ENCODE results near the gene ATP8A2.
"Not testable (repeated sequence)": the region's sequence is repeated elsewhere in the genome, so short reads cannot be mapped to it uniquely, and the experiment has no call there.

Gene ATP8A2

DNA sequence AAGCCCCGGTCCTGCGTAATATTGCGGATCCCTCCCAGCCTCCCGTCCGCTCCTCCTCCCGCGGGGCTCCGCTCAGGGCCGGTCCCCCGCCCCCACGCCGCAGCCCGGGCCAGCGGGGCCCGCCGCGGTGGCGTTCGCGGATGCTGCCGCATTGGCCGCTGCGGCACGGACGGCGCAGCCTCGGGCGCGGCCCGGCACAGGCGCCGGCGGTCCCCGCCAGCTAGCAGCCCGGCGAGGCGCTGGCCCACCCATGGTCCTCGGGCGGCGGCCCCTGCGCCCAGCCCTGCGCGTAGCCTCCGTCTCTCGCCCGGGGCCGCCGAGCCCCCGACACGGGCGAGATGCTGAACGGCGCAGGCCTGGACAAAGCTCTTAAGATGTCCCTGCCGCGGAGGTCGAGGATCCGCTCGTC is at the start of gene ATP8A2:
ATP8A2 (plus strand) TSS at position 100 of the 409 bp plus-strand sequence; CDS start at position 339, 239 bp downstream.
- no peak for DNase-seq

DNA sequence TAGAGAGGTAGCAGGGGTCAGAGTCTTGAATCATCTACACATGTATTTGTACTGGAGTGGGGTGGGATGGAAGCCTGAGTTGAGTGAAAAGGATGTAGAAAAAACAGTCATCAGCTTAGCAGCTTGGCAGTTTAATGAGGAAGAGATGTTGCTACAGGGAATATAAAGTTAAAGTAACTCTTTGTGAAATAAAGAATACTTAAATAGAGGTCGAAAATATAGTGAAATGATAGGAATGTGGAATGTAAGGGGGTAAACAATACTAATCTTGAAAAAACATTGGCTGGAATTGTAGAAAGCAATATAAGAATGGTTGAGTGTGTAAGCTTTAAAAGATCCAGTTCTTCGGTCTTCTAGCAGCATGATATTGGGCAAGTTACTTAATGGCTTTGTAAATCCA is 47.7 kb upstream of the ATP8A2 start:
- DNase-seq: no peak

DNA sequence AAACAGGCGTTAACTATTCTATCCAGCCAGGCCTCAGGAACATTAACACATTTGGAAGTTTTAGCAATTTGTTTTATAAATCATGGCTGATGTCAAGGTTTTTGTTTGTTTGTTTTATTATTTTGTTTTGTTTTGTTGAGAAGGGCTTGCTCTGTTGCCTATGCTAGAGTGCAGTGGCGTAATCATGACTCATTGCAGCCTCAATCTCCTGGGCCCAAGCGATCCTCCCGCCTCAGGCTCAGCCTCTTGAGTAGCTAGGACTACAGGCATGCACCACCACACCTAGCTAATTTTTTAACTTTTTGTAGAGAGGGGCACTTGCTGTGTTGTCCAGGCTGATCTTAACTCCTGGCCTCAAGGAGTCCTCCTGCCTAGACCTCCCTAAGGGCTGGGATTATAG is 42.1 kb upstream of the ATP8A2 start:
- DNase-seq: no peak

DNA sequence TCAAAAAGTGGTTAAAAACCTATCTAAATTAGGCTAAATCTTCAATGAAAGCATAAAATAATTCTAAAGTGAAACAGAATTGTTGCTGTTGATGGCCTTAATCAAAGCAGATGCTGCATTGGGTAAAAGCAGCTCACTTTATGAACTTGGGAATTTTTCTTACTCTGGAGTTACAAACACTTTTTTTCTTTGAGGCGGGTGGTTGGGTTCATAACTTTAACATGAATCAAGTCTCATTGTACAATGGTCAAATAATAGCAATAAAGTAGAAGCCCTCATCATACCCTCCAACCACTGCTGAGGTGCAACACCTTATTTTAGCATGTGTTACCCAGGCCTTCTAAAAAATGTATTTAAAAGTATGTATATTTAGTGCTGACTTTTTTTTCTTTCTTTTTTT is 41.2 kb upstream of the ATP8A2 start:
- DNase-seq: no peak

DNA sequence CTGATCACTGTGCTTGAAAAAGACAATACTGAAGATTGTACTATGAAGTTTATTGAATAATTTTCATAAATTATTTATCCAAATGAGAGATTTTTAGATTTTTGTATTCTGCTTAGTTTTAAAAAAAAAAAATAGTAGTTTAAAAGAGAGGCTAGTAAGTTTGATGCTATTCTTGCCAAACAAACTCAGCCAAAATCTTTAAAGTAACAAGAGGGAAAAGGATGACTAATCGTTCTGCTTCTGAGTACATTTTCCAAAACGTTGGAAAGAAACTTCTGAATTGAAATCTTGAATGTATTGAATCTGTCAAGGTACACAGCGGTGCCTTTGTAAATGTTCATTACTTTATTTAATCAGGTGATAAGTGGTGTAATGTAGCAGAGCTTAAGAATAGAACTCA is 35.9 kb upstream of the ATP8A2 start:
- no peak for DNase-seq

DNA sequence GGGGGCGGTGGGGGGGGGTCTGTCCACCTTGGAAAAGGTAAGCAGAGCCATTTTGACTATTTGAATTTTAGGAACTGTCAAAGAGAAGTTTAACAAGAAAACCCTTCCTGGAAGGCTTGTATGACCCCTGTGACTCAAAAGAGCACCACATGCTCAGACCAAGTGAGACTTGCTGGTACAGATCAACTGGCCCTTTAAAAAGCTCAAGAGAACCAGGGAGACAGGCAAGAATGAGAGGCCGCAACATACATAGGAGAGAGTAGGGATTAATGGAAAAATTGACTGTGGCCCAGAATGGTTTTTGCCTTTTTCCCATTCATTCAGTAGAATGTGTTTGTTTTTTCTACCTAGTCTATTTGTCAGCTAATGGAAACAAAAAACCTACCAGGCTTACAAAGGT is 26.2 kb upstream of the ATP8A2 start:
- no peak for DNase-seq

DNA sequence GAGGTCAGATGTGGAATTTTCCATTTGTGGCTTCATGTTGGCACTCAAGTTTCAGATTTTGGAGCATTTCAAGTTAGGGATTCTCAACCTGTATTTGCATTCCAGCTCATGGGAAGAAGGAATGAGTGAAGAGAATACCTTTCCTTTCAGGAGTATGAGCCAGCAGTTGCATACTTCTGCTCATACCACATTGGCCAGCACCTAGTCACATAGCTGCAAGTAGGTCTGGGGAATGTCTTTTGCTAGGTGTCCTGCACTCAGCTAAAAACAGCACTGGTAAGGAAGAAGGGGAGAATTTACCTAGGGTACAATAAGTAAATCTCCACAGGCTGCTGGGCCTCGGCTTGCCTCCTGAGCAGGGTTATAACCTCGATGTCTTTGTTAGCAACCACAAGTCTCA is 24.6 kb upstream of the ATP8A2 start:
- DNase-seq: no peak

DNA sequence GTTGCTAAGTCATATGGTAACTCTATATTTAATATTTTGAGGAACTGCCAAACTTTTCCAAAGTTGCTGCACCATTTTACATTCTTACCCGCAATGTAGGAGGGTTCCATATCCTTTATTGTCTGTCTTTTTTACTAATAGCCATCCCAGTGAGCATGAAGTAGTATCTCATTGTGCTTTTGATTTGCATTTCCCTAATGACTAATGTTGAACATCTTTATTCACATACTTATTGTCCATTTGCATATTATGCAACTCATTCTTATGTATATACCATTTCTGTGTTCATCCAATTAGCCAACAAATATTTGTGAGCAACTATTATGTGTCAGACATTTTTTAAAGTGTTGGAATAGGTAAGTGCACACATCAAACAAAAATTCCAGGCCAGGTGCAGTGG is 20.4 kb upstream of the ATP8A2 start:
- DNase-seq: no peak

DNA sequence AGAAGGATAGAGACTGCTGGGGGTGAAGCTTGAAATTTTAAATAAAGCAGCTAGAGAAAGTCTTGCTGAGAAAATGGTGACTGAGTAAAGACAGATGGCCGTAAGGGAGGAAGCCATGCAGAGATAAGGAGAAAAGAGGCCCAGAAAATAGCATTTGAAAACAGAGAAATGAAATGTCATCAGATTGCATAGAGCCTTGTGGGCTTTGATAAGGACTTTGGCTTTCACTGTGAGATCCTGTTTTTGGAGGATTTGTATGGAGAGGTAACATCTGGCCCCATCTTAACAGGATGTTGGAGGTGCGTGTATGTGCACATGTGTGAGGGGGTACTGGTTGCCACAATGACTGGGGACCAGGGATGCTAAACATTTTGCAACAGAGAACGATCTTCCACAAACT is 19.5 kb upstream of the ATP8A2 start:
- no peak for DNase-seq

DNA sequence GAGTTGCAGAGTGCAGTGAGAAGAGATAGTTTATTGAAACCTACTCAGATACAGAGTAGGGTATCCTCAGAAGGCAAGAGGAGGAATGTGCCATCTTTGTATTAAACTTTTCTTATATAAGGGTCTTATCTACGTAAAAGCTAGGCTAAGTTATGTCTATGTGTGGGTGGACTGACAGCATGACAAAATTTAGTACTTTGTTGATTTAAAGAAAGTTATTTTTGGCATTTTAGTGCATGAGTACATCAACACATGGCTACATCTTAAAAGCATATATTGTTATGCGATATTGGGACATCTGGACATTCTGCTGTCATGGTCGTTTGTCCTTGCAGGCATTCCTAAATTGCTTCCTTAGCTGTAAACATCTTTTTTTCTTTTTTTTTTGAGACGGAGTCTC is 19.0 kb upstream of the ATP8A2 start:
- DNase-seq: no peak

DNA sequence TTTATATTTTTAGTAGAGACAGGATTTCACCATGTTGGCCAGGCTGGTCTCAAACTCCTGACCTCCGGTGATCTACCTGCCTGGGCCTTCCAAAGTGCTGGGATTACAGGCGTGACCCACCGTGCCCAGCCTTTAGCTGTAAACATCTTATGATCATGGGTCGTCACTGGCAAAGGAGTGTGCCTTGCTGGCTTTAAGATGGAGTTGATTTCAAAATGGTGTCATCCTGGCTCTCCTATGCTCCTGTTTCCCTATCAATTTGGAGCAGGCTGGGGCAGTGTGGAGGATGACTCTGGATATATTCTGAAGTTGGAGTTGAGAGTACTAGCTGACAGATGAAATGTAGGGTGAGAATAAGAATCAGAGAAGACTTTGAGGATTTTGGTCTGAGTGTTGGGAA is 18.4 kb upstream of the ATP8A2 start:
- DNase-seq: no peak

DNA sequence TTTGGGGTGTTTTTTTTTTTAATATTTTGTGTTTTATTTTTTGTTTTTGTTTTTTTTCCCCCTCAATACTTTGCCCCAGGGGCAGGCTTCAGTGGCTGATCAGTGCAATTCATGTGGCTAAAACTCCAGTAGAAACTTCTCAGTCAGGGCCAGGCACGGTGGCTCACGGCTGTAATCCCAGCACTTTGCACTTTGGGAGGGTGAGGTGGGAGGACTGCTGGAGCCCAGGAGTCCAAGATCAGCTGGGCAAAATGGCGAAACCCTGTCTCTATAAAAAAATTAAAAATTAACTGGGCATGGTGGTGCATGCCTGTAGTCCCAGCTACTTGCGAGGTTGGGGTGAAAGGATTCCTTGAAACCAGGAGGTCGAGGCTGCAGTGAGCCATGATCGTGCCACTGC is 17.4 kb upstream of the ATP8A2 start:
- no peak for DNase-seq

DNA sequence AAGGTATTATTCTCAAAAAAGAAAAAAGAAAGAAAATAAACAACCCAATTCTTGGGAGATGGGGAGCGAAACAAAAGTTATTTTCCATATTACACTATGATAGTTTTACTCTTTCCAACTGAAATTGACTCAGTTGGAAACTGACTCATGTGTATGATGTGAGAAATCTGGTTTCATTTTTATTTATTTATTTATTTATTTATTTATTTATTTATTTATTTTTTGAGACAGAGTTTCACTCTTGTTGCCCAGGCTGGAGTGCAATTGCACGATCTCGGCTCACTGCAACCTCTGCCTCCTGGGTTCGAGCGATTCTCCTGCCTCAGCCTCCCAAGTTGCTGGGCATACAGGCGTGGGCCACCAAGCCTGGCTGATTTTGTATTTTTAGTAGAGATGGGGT is 11.3 kb upstream of the ATP8A2 start:
- not testable (repeated sequence) for DNase-seq

DNA sequence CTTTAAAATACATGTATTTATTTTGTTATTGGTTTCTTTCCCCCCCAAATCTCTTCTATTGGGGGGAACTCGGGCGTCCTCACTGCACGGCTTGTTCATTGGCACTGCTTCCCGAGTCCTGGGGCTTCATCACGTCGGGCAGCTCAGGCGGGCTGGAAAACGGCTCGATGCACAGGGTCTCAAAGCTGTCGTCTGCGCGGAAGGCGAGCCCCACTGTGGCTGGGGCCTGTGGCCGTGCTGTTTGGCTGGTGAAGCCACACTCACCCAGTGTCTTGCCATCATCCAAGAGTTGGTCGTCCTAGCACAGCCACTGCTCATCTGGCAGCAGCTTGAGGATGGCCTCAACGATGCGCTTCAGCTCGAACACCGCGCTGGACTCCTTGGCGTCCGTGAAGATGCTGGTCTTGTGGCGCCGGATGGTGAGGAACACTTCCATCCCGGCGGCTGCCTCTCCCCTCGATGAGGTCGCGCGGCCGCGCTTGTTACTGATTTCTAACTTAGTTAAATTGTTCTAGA is 6.0 kb upstream of the ATP8A2 start:
- no peak for DNase-seq

DNA sequence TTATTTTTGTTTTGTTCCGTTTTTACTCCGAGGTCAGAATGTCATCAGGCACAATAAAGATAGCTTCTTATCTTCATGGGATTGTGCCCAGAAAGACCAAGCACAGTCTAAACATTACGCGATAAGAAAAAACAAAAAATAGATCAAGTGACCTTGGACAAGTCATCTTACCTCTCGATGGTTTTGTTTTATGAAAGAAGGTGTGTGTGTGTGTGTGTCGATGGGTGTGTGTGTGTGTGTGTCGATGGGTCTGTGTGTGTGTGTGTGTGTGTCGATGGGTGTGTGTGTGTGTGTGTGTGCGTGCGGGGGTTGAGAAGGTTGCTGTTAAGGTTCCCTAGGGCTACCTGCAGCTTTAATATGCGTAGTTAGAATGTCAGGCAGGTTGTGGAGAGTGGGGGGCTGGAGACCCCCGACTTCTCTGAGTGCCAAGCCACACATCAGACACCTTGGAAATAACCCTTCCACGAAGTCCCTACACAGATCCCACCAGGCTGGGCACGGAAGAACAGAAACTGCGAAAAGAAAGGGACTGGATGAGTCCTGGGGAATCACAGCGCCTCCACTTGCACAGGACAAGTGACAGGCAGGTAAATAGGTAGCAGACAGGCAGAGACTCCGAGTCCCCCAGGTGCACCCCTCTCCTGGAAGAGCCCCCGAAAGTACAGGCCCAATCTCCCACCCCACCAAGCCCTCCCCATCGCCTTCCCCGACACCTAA is 458 bp upstream of the ATP8A2 start:
- DNase-seq: no peak

DNA sequence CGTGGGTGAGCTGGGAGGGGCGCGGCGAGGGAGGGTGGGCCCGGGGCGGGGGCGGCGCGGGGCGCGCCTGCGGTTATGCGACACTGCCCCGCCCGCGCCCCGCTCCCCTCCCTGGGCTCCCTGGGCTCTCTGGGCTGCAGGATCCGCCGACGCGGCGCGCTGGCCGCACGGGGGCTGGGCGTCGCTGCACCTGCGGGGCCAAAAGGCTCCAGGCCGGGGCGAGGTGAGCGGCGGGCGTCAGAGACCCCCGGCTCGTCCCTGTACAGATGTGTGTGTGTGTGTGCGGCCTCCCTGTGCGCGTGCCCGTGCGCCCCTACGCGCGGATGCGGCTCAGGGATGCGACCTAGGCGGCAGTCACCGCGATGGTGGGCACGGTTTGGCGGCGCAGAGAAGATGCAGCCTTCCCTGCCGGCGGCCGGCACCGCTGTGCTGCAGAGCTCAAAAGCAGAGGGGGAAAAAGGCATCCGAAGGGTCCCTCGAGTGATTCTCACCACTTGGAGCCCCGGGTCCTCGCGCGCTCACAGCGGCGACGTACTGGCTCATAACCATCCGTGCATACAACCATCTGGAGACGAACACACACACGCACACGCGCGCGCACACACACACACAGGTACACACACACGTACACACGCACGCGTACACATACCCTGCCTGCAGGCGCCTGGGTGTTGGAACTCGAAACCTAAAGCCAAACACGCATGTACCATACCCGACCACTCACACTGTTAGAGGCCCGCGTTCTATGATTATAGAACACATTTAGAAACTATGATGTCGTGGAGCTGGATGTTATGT is 709 bp downstream of the ATP8A2 start:
- no peak for DNase-seq

DNA sequence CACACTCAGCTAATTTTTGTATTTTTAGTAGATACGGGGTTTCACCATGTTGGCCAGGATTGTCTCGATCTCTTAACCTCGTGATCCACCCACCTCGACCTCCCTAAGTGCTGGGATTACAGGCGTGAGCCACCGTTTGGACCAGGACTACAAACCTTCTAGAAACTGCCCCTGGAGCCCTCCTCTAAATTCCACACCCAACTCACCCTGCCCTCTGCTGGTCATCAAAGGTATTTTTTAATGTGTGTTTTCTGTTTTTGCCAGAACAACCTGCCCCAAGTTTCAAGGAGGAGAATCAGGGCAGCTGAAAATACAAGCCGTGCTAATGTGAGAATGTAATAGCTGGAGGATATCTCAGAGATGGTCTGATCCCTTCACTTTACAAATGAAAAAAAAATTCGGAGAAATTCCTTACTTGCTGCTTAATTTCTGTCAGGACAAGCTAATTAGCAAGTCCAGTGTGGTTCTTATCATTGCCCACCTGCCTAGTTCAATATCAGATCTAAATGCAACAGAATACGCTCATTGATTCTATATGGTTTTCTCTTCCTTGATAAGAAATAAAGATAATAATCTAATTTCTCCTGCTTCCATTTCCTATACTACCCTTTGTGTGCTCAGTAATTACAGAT is 4.1 kb downstream of the ATP8A2 start:
- DNase-seq: peak; percentile 37

DNA sequence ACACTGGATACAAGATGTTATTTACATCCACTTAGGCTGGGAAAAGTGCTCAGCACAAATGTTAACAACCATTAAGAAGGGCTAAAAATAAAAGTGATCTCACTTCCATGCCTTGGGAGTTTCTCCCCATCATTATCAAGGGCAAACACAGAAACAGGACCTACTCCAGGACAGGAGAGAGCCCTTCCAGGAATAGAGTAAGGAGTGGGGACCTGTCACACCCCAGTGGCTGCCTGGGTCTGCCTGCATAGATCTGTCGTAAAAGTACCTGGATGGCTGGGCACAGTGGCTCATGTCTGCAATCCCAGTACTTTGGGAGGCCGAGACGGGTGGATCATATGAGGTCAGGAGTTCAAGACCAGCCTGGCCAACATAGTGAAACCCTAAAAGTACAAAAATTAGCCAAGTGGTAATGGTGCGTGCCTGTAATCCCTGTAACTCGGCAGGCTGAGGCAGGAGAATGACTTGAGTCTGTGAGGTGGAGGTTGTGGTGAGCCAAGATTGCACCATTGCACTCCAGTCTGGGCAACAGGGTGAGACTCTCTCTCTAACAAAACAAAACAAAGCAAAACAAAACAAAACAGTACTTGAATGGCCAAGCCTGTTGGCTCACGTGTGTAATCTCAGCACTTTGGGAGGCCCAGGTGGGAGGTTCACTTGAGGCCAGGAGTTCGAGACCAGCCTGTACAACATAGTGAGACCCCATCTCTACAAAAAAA is 5.6 kb downstream of the ATP8A2 start:
- DNase-seq: no peak

DNA sequence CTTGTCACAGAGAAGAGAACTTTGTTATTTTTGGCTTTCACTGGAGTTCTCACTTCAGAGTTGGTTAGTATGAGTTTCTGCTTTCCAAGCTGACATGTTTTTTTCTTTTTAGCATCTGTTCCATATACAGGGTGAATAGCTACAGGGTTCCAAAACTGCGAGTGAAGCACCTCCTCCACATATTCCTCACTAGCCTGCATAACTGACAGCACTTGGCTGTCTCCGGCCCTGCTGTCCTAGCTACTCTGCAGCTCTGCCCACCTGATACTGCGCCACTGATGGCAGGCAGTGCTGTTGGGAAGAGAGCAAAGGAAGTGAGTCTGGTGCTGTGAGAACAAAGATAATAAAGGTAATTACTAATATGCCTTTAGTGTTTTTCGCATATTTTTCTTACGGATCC is 6.8 kb downstream of the ATP8A2 start:
- no peak for DNase-seq

DNA sequence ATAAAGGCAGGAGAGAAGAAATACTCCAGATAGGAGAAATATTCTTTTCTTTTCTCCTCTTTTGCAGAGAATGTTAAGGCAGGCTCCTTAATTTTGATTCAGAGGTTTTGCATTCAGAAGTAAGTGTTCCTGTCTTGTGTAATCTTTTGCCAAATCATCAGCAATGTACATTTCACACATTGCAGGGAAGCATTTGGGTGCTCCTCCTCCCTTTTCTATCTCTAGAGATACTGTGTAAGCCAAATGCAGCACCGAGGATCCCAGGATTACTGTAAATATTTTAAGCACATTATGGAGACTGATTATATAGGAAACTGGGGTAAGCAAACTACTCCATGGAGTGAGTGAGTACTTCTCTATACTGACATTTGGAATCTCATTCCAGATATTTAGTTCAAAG is 7.2 kb downstream of the ATP8A2 start:
- DNase-seq: no peak

DNA sequence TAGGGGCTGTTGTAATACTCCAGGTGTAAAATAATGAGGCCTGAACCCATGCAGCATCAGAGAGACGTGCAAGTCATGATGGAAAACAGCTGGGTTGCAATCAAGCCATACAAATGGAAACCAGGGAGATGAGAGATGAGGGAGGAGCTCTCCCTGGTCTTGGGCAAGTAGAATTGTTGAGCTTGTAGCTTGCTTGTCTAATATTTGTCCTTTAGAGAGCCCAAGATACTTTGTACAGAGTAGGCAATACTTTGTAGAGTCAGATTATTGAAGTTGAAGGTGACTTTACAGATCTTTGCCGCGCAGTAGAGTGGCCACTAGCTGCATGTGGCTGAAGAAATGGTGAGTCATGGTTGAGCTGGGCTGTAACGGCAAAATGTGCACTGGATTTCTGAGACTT is 8.3 kb downstream of the ATP8A2 start:
- DNase-seq: no peak

DNA sequence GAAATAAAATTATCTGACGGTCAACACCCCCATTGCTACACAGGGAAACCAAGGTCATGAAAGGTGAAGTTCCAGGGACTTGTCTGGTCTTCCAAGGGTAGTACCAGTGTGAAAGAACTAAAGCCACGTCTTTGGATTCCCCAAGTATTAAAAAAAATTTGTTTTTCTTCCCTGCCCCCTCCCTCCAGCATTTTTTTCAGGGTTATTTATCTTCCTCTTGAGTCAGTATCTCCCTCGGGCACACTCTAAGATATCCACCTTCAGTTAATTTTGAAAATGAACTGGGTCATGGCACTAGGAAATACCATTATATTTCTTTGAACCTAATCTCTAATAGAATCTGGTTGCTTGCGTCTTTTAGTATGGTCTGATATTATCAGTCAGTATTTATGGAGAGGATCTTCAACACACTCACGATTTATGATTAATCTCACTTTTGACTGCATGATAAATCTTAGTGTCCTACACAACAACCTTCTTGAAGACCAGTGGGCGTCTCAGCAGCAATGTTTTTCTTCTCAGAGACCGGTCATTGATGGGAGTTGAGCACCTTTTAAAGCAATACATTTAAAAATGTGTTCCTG is 9.1 kb downstream of the ATP8A2 start:
- DNase-seq: no peak
